ENCODE measurements around the gene PCYOX1L.

Gene PCYOX1L, protein sequence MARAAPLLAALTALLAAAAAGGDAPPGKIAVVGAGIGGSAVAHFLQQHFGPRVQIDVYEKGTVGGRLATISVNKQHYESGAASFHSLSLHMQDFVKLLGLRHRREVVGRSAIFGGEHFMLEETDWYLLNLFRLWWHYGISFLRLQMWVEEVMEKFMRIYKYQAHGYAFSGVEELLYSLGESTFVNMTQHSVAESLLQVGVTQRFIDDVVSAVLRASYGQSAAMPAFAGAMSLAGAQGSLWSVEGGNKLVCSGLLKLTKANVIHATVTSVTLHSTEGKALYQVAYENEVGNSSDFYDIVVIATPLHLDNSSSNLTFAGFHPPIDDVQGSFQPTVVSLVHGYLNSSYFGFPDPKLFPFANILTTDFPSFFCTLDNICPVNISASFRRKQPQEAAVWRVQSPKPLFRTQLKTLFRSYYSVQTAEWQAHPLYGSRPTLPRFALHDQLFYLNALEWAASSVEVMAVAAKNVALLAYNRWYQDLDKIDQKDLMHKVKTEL

GRCh38 chr5:149357370-149358293 is at the start of gene PCYOX1L:
Gene PCYOX1L, plus strand, starts transcription at chr5:149358046. Its CDS starts 23 bp downstream, at chr5:149358069.
- DNase-seq (ENCODE audit: low spot score), result peak; percentile 90

DNA sequence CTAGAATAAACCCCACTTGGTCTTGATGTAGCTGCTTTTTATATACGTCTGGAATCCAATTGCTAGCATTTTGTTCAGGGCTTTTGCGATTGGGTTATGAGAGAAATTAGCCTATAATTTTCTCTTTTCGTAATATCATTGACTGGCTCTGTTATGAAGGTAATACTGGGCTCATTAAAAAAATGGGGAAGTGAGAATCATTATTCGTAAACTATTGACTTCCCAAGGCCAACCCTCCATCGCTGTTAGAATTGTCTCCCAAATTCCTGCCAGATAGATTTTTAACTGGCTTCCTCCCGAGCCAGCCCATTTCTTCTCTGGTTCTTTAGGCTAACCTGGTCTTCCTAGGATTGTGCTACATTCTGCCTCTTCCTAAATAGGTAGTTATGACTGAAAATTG is 48.5 kb upstream of the PCYOX1L start:
- no peak for DNase-seq (ENCODE audit: low spot score)

GRCh38 chr5:149310488-149310887 is 47.4 kb upstream of the PCYOX1L start:
- DNase-seq (ENCODE audit: low spot score), result no peak

DNA sequence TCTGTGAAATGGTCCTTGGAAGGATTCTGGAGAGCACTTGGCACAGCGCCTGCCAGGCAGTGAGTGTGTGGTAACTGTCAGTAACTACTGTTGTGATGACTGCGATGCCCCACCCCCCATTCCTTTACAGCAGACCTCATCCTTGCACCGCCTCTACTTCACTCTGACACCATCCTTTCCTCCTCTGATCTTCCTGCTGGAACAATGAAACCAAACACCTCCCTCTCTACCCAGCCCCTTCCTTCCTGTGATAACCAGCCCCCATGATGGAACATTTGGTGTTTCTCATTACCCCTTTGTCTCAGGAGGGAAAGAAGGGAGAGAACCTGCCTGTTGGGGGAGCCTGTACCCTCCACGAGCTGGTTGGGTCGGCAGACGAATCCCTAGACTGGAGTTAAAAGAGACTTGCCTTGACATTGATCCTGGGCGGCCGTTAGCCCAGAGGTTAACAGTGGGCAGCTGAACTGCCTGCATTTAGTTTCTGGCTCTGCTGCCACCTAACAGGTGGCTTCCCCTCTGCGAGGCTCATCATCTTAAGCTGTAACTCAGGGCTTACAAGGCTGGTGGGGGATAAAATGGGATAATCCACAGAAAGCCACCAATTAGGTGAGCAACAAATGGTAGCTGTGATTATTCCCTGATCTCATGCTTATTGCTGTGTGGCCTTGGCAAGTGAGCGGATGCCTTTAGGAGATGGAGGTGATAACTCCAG is 46.7 kb upstream of the PCYOX1L start:
- DNase-seq (ENCODE audit: low spot score), result no peak

DNA sequence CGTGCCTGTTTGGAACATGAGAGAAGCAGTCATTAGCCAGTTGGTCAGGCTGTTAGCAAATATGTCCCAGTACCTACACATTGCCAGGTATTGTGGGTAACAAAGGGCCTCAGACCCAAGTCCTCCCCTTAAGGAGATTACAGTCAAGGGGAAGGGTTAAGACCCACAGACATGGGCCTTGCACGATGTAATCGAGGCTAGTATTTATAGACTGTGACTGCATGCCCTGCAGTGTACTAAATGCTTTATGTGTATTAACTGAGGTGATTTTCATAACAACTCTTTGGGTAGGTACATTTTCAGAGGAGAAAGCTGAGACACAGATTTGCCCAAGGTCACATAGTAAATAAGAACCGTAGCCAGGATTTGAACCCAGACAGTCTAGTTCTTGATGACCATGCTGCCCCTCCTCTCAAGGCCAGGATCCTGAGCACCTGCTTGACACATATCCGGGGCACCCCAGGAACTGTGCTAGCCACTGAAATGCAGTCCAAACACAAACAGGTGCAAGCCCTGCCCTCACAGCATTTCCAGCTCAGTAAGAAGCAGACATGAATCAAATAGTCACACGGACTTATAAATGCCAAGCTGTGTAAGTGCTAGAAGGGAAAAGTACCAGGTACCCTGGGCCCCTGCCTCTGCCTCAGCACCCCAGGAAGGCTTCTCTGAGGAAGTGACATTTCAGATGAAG is 44.5 kb upstream of the PCYOX1L start:
- no peak for DNase-seq (ENCODE audit: low spot score)

DNA sequence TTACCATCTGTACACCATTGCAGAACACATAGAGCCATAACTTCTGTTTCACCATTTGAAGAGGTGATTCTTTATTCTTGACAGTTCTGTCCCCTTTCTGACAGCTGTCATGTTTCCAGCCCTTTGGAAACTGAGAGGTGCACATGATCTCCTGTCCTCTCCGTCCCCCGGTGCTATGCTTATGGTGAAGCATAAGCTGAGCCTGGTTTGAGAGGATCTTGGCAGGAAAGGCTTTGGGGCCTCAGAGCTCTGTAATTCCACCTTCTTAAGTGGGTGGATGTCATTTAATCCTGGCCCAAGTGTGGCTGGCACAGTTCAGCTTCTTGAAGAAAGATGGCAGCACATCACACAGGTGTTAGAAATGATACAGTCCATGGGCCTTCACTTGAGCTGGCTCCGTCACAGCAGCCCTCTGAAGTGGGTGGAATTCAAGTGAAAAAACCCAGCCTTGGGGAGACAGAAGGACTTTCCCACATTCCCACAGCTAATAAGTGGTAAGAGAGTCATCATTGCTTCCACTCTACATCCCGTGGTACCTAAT is 43.2 kb upstream of the PCYOX1L start:
- DNase-seq (ENCODE audit: low spot score), result no peak

DNA sequence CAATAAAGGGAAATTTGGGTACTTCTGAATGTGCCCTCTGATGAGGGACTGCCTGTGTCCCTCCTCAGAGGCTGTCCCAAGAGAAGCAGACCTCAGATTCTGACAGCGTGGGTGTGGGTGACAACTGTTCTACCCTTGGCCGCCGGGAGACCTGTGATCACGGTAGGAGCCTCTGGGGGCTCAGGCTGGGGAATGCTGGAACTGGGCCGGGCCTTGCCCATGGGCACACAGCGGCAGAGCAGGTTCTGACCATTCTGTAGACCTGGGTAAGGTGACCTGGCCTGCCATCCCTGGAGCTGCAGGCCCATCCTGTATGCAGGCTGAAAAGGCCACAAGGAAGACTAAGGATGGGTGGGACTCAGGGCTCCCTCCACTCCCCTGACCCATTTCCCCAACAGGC is 42.1 kb upstream of the PCYOX1L start:
- no peak for DNase-seq (ENCODE audit: low spot score)

DNA sequence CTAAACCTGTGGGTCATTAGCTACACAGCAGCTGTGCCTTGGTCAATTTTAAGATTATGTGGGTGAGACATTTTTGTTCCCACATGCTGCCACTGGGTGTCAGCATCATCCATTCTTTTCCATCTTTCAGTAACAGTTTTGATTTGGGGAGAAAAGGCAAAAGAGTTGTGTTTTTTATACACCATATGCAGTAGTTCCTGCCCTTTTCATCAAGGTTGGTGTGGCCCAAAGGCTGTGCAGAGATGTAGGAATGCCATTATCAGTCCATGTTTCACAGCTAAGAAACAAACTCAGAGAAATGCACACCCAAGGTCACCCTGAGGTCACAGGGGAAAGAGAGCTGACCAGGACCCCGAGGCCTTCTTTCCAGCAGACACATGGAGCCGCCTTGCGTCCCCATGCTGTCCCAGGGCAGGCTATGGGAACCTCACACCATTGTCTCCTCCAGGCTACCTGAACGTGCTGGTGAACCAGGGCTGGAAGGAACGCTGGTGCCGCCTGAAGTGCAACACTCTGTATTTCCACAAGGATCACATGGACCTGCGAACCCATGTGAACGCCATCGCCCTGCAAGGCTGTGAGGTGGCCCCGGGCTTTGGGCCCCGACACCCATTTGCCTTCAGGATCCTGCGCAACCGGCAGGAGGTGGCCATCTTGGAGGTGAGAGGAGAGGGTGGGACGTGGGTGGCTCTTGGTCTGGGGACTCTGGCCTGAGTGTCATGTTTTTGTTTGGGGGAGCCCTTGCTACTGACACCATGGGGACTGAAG is 40.4 kb upstream of the PCYOX1L start:
- peak; percentile 43 for DNase-seq (ENCODE audit: low spot score)

DNA sequence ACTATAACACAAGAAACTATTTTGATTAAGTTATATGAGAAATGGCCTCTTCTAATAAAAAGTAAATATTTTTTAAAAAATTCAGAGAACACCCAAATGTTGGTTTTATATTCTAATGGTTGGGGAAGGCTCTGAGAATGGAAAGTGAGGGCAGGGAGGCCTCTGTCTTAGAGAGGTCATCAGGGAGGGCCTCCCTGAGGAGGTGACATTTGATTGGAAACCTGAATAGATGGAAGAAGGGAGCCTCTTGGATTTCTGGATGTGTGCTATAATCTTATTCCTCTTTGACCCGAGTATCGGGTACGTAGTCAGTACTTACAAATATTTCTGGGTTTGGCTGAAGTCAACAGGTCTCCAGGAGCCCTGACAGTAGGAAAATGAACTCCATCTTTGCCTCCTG is 38.7 kb upstream of the PCYOX1L start:
- no peak for DNase-seq (ENCODE audit: low spot score)

GRCh38 chr5:149320791-149321330 is 37.0 kb upstream of the PCYOX1L start:
- peak; percentile 60 for DNase-seq (ENCODE audit: low spot score)

GRCh38 chr5:149322518-149322917 is 35.3 kb upstream of the PCYOX1L start:
- peak; percentile 45 for DNase-seq (ENCODE audit: low spot score)

GRCh38 chr5:149323210-149323609 is 34.6 kb upstream of the PCYOX1L start:
- DNase-seq (ENCODE audit: low spot score), result no peak

GRCh38 chr5:149323621-149324205 is 34.1 kb upstream of the PCYOX1L start:
- DNase-seq (ENCODE audit: low spot score), result no peak

DNA sequence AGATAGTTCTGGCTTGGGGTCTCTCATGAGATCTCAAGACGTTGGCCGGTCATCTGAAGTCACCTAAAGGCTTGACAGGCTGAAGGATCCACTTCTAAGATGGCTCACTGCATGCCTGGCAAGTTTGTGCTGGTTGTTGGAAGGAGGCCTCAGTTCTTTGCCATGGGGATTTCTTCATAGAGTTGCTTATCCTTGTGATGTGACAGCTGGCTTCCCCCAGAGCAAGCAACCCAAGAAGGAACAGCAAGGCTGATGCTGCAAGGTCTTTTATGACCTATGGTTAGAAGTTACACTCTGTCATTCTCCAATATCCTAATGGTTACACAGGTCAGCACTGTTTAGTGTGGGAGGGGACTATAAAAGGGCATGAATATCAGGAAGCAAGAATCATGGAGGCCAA is 33.2 kb upstream of the PCYOX1L start:
- DNase-seq (ENCODE audit: low spot score), result no peak

DNA sequence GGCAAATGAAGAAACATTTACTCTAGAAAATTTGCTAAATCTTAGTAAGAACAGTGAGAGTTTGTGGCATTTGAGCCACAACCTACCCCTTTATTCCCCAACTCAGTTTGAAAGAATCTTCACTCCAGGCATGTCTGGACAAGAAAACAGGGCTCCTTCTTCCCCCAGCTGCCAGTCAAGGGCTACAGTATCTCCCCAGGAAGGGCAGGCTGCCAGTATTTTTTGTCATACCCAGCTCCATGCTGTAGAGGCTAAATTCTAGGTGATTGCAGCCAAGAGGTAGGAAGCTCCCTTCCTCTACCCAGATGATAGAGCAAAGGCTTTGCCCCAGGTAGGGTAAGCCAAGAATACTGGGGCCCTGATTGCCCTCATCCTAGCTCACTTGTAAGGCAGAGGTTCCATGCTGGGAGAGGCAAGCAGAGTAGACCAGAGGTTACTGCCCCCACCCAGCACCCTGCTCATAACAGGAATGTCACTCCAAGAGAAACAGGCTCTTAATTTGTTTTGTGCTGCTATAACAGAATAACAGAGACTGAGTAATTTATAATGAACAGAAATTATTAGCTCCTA is 32.6 kb upstream of the PCYOX1L start:
- DNase-seq (ENCODE audit: low spot score), result no peak

GRCh38 chr5:149325894-149326293 is 32.0 kb upstream of the PCYOX1L start:
- DNase-seq (ENCODE audit: low spot score), result no peak

DNA sequence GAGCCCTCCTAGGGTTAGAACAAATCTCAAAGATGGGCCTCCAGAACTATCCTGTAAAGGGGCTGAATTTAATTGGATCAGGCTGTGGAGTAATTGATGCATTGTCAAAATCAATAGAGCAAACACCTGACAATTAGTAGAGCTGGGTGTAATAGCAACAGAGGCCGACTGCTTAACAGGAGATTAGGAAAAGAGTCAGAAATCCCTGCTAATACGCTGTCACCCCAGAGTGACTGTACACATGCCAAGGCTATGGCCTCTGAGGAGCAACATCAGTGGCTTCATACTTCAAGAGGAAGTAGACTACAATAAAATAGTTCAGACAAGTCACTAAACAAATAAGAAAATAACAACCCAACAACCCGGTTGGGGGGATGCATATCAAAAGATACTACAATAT is 31.2 kb upstream of the PCYOX1L start:
- no peak for DNase-seq (ENCODE audit: low spot score)

DNA sequence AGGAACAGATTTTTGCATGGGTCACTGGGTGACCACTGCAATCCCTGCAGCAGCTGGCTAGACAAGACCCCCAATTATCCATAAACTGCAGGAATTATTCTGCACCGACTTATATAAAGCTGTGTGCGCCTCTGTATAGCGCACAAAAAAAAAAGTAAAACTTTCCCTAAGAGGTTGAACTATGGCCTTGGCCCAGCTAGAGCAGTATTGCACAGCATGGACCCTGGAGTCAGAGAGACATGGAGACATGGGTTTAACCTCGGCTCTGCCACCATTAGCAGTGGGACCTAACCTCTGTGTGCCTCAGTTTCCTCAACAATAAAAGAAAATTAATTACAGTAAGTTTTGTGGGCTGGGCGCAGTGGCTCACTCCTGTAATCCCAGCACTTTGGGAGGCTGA is 29.7 kb upstream of the PCYOX1L start:
- no peak for DNase-seq (ENCODE audit: low spot score)

GRCh38 chr5:149333711-149334443 is 24.0 kb upstream of the PCYOX1L start:
- no peak for DNase-seq (ENCODE audit: low spot score)
